ENCODE results near the gene NFIB. TPM values are rescaled to one million over a fixed set of nuclear protein-coding genes. Genes with fewer than 3 reads are reported as not detected.

NFIB gene
- polyA plus RNA-seq, 3 donors, result not detected

GRCh38 chr9:14232111-14232510 lies 81.8 kb downstream of the NFIB start:
- WGBS (ENCODE audit: insufficient coverage), result 91% methylated on average over 8 of the region's 8 CpGs
- no peaks in the 10 kb centered on the region for H3K27me3 ChIP-seq (ENCODE audit: control insufficient read depth in 2 of 2, insufficient read depth in 2 of 2, low read length in 2 of 2)
- no peak overlapping the region for H3K9ac ChIP-seq (ENCODE audit: insufficient read depth, low read length, poor library complexity, severe bottlenecking)
- no peaks in the 10 kb centered on the region for H3K27me3 Mint-ChIP-seq (ENCODE audit: low read depth in 3 of 3)
- H3K36me3 ChIP-seq (replicated peaks in 1 of 2; ENCODE audit: control insufficient read depth in 1 of 2, insufficient read depth in 2 of 2, low read length in 2 of 2), result no peaks in the 10 kb centered on the region
- H3K4me1 Mint-ChIP-seq, result no peaks in the 10 kb centered on the region
- no peaks in the 10 kb centered on the region for H3K36me3 Mint-ChIP-seq
- no peak for DNase-seq
- no peaks in the 10 kb centered on the region for H3K9me3 ChIP-seq (replicated peaks in 1 of 2; ENCODE audit: control insufficient read depth in 1 of 2, insufficient read depth in 1 of 2, low read length in 2 of 2)
- no peak overlapping the region for H3K4me2 ChIP-seq (replicated peaks; ENCODE audit: extremely low read depth, low read length, poor library complexity, severe bottlenecking)
- intact Hi-C loops (cut with micrococcal nuclease), result no loop called here
- no peaks in the 10 kb centered on the region for H3K79me2 ChIP-seq (ENCODE audit: insufficient read depth, low read length)
- H3K9me3 Mint-ChIP-seq, result peaks cover 0 to 3% (median 0%) of the 10 kb centered on the region in 7 donors
- TF ChIP-seq CTCF (IDR thresholded peaks at IDR 0.05), result no peak
- no peak overlapping the region for H2AFZ ChIP-seq (ENCODE audit: insufficient read depth, low read depth, low read length, poor library complexity, severe bottlenecking)
- no peaks in the 10 kb centered on the region for H4K20me1 ChIP-seq (ENCODE audit: insufficient read depth, low read length)
- no peak overlapping the region for H3K4me3 ChIP-seq (replicated peaks in 1 of 3; ENCODE audit: low read depth in 2 of 3, low read length in 3 of 3)
- H3K4me1 ChIP-seq (ENCODE audit: control insufficient read depth in 1 of 2, insufficient read depth in 2 of 2, low read length in 2 of 2), result no peaks in the 10 kb centered on the region
- H3K27ac ChIP-seq (ENCODE audit: low read depth in 1 of 2, low read length in 2 of 2), result no peak overlapping the region
- no peak overlapping the region for H3K4me3 Mint-ChIP-seq
- H3K27ac Mint-ChIP-seq, result no peak overlapping the region

- Mint-ChIP-seq H3K36me3 (no peaks in the 10 kb centered on the region), H3K27me3 (ENCODE audit: low read depth in 3 of 3) (no peaks in the 10 kb centered on the region), H3K4me3 (no peak overlapping the region), H3K4me1 (no peaks in the 10 kb centered on the region), H3K9me3 (peaks cover 0 to 3% (median 0%) of the 10 kb centered on the region in 7 donors), H3K27ac (no peak overlapping the region)
- no peaks in the 10 kb centered on the region for H3K79me2 ChIP-seq (ENCODE audit: insufficient read depth, low read length)
- H3K36me3 ChIP-seq (replicated peaks in 1 of 2; ENCODE audit: control insufficient read depth in 1 of 2, insufficient read depth in 2 of 2, low read length in 2 of 2), result no peaks in the 10 kb centered on the region
- no peak overlapping the region for H3K4me3 ChIP-seq (replicated peaks in 1 of 3; ENCODE audit: low read depth in 2 of 3, low read length in 3 of 3)
- H3K4me1 ChIP-seq (ENCODE audit: control insufficient read depth in 1 of 2, insufficient read depth in 2 of 2, low read length in 2 of 2), result no peaks in the 10 kb centered on the region
- no peaks in the 10 kb centered on the region for H3K27me3 ChIP-seq (ENCODE audit: control insufficient read depth in 2 of 2, insufficient read depth in 2 of 2, low read length in 2 of 2)
- no peak for TF ChIP-seq CTCF (IDR thresholded peaks at IDR 0.05)
- no CpG with 5 or more reads among the region's 5 CpGs for WGBS (ENCODE audit: insufficient coverage)
- no peaks in the 10 kb centered on the region for H3K9me3 ChIP-seq (replicated peaks in 1 of 2; ENCODE audit: control insufficient read depth in 1 of 2, insufficient read depth in 1 of 2, low read length in 2 of 2)
- H2AFZ ChIP-seq (ENCODE audit: insufficient read depth, low read depth, low read length, poor library complexity, severe bottlenecking), result no peak overlapping the region
- no peaks in the 10 kb centered on the region for H4K20me1 ChIP-seq (ENCODE audit: insufficient read depth, low read length)
- no peak overlapping the region for H3K9ac ChIP-seq (ENCODE audit: insufficient read depth, low read length, poor library complexity, severe bottlenecking)
- no peak overlapping the region for H3K4me2 ChIP-seq (replicated peaks; ENCODE audit: extremely low read depth, low read length, poor library complexity, severe bottlenecking)
- intact Hi-C loops (cut with micrococcal nuclease), result no loop called here
- H3K27ac ChIP-seq (ENCODE audit: low read depth in 1 of 2, low read length in 2 of 2), result no peak overlapping the region
- no peak for DNase-seq
Observed at GRCh38 chr9:14231196-14231990, 82.5 kb downstream of the NFIB start.

Data from CD14-positive monocyte (primary cell).